HG02938 (cell line): Measurements from ENCODE around the gene KPNB1.

Source experiments
- ATAC-seq: cut with Tn5 transposase; IDR thresholded peaks from one replicate; pipeline ENCODE4 v1.9.1; 2021; ENCODE audit warnings: mild to moderate bottlenecking, moderate library complexity; ENCODE audit not compliant: unreplicated experiment

Gene KPNB1

DNA sequence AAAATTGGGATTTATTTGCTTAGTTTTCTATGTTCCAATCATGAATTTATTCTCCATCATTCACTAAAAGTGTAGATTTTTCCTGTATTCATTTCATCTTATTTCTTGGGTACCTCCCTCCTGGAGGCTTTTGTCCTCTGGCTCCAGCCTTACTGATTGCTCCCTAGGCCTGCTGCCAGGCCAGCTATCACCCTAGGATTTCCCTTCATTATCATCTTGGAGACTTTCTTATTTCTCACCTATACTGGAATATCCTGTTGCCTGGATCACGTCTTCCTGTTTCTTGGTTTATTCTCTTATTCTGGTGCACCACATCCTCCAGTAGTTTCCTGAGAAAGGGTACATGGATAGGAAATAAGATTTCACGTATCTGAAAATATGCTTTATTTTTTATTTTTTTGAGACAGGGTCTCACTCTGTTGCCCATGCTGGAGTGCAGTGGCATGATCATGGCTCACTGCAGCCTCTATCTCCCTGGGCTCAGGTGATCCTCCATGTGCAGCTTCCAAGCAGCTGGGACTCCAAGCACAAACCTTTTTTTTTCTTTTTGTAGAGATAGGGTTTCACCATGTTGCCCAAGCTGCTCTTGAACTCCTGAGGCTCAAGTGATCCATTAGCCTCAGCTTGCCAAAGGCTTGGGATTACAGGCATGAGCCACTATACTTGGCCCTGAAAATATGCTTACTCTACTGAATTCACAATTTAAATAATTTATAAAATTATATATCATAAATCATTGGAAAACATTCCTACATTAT, 13.3 kb upstream of the KPNB1 start:
- ATAC-seq: no peak

DNA sequence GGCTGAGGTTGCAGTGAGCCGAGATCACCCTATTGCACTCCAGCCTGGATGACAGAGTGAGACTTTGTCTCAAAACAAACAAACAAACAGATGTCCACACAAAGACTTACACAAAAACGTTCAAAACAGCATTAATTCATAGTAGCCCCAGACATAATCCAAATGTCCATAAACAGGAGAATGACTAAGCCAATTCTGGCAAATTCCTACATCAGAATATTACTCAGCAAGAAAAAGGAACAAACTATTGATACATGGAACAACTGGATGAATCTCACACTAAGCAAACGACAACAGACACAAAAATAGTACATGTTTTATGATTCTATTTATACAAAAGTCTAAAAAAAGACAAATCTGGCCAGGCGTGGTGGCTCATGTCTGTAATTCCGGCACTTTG, 10.8 kb upstream of the KPNB1 start:
- ATAC-seq: no peak

DNA sequence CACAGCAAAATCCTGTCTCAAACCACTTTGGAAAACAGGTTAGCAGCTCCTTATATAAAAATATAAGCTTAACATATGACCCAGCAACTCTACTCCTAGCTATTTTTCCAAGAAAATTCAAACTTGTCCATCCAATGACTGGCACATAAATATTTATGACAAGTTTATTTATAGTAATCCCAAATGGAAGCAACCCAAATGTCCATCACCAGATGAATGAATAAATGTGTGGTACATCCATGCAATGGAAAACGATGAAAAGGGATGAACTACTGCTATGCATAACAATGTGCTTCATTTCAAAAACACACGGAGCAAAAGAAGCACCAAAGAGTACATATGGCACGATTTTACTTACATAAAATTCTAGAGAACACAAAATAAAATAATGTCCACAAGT, 9.6 kb upstream of the KPNB1 start:
- ATAC-seq: no peak

DNA sequence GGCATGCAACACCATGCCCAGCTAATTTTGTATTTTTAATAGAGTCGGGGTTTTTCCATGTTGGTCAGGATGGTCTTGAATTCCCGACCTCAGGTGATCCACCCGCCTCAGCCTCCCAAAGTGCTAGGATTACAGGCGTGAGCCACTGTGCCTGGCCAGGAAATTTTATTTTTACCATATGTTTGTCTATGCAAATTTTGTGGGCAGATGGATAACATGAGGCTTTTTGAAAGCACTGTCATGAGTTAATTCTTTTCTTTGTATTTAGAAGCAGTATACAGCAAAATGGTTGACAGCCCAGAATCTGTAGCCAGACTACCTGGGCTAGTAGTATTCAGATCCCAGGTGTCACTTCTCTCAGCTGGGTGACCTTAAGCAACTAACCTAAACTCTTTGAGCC, 8.5 kb upstream of the KPNB1 start:
- ATAC-seq: no peak

DNA sequence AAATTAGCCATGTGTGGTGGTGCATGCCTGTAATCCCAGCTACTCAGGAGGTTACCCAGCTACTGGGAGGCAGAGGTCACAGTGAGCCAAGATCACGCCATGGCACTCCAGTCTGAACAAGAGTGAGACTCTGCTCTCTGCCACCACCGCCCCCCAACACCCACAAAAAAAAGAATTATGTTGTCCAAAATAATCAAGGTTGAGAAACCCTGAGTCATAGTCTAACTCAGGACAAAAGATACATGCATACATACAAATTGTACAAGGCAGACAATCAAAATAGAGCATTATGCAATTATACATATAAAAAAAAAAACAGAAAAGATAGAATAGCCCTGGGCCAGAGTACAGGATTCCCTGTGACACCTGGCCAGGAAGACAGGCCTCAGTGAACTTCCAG, 6.6 kb upstream of the KPNB1 start:
- ATAC-seq: no peak

DNA sequence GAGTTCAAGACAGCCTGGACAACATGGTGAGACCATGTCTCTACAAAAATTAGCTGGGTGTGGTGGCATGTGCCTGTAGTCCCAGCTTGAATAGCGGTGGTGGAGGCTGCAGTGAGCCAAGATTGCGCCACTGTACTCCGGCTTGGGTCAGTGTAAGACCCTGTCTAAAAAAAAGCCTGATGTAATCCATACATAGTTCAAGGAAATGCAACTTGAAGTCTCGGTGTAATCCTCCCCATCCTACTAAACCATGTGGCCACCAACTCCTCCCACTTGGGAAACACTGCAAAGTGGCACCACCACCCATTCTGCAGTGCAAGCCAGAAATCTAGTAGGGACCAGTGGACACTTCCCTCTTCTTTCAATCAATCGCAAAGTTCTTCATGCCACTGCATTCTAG, 5.4 kb upstream of the KPNB1 start:
- ATAC-seq: no peak

DNA sequence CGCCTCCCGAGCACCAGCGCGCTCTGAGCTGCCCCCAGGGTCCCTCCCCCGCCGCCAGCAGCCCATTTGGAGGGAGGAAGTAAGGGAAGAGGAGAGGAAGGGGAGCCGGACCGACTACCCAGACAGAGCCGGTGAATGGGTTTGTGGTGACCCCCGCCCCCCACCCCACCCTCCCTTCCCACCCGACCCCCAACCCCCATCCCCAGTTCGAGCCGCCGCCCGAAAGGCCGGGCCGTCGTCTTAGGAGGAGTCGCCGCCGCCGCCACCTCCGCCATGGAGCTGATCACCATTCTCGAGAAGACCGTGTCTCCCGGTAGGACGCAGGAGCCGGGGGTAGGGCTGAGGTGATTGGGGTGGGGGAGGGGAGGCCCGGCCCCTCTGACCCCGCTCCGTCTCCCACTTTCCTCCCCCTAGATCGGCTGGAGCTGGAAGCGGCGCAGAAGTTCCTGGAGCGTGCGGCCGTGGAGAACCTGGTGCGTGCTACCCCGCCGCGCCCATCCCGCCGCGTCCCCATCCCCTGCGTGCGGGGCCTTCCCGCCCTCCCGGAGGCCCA, 329 bp downstream of the KPNB1 start:
- ATAC-seq: no peak

DNA sequence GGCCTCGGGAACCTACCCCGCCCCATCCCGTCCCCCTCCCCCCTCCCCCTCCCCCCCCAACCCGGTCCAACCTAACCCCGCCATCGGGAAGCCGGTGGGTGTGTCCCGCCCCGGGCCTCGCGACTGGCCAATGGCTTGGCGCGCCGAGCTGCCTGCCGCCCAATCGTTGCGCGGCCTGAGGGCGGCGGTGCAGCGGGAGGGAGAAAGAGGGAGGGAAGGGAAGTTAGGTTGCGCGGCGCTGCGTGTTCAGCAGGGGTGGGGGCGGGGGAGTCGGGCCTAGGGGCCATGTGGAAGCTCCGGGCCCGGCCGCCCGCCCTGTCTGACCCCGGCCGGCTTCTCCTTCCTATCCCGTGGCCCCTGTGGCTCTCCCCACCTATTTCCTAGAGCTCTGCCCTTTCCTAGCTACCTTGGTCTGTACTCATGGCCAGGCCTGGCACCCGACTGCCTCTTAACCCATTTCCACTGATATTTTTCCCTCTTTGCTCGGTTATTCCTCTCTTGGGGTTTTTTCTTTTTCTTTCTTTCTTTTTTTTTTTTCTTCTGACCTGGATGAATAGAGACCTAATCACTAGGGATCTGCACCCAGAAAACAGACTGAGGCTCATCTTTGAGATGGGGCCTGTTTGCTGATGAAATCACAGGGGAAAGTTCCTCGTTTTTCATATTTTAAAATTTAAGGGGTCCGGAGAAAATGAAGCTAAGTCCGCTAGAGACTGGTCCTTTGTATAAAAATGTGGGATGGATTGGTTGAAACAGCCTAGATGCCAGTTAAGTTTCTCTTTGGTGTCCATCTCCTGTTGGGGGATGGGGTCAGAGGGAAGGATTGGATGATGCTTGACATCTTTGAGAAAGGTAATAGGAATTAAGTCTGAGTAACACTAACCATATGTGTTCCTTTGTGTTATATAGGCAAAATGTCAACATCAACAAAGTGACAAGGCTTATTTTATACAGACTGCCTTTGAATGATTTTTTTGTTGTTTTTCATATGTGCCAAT, 1.1 kb downstream of the KPNB1 start:
- peak; percentile 42 for ATAC-seq

DNA sequence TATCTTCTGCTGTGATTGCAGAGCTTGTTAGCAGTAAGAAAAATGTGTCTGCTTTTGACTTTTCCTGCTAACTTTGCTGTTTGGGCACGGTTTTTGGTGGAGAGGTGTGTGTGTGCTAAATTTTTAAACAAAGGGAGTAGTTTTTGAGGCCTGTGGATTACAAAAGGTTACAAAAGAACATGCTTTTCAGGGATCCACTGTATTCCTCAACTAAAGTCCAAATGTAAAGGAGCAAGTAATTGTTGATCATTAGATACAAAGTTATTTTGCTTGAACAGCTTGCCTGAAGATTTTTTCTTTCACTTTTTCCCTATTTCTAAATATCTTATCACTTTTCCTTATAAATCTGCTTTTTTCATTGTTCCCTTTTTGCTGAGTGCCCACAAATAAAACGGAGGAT, 2.0 kb downstream of the KPNB1 start:
- ATAC-seq: no peak

DNA sequence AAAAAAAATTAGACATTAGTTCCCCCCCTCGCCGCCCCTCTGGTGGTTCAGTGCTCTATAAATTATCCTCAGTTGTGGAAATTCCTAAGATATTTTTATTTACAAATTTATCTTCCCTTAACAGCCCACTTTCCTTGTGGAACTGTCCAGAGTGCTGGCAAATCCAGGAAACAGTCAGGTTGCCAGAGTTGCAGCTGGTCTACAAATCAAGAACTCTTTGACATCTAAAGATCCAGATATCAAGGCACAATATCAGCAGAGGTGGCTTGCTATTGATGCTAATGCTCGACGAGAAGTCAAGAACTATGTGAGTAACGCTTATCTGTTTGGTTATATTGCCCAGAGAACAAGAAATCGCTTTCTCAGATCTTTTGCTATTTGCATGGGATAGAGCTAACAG, 2.9 kb downstream of the KPNB1 start:
- ATAC-seq: no peak

DNA sequence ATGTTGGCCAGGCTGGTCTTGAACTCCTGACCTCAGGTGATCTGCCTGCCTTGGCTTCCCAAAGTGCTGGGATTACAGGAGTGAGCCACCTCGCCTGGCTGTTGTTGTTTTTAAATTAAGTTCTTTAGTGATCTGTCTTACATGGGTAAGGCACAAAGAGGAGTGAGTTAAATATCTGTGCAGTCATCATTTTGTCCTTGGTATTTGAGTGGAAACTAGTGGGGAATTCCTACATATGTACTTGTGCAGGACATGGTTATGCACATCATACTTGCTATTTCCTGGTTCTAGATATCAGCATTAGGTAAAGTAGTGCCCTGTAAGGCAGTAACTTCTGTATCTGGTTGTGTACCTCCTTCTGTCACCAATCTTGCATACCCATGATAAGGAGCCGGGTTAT, 3.7 kb downstream of the KPNB1 start:
- no peak for ATAC-seq

DNA sequence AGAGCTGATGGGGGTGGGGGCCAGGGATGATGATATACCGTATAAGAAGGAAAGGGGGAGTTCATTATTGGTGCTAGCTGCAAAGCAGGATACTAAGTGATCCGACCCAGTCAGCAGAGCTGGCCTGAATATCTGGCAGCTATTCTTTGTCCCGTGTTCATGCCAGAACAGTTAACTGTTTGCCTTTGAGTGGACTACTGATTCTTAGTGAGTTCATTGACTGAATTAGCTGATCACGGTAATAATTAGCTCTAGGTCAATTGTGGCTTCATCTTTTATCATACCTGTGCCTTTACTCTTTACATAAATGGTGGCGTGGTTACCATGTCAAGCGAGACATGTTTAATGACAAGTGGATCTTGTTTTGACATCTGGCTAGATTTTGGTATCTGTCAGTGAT, 5.3 kb downstream of the KPNB1 start:
- no peak for ATAC-seq

DNA sequence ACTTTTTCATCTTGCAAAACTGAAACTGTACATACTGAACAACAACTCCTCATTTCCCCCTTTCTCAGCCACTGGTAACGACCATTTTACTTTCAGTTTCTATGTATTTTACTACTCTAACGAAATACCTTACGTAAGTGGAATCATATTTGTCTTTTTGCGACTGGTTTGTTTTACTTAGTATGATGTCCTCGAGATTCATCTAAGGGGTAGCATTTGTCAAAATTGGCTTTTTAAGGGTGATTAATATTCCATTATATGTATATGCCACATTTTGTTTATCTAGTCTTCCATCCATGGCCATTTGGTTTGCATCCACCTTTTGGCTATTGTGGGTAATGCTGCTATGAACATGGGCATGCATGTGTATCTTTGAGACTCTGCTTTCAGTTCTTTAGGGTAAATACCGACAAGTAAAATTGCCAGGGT, 10.4 kb downstream of the KPNB1 start:
- peak; percentile 58 for ATAC-seq

DNA sequence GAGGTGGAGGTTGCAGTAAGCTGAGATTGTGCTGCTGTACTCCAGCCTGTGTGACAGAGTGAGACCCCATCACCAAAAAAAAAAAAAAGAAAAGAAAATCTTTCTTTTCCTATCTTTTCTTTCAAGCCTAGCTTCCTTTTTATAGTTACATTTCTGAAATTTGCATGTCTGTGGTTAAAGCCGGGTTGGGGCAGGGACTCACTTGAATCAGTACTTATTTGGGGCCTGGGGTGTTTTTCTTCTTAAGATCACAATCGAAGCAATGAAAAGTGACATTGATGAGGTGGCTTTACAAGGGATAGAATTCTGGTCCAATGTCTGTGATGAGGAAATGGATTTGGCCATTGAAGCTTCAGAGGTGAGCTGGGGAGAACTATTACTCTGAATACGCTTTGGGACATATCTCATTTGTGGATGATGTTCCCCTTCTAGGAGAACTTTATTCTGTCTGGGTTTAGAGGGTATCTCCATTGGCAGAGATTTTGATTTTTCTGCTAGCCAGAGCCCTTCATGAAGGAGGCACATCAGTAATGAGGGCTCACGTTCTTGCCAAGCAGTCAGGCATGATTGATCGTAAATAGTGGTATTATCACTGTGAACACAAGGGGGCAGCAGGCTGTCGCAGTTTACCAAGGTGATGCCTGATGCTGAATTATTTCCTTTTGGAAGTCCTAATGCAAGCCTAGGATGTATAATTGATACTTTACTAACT, 14.3 kb downstream of the KPNB1 start:
- no peak for ATAC-seq

DNA sequence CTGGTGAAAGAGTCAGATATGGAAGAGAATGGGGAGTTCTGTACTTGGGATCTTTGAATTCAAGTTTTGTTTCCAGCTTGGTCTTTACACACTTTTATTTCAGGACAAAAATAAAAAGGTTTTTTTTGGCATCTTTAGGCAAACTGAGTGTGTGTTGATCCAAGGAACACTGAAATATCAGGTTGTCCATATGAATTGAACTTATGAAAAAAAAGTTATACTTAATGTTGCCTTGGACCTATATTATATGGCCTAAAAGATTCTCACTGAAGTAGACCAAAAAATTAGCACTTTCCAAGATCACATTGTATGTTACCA, 14.9 kb downstream of the KPNB1 start:
- ATAC-seq: no peak

DNA sequence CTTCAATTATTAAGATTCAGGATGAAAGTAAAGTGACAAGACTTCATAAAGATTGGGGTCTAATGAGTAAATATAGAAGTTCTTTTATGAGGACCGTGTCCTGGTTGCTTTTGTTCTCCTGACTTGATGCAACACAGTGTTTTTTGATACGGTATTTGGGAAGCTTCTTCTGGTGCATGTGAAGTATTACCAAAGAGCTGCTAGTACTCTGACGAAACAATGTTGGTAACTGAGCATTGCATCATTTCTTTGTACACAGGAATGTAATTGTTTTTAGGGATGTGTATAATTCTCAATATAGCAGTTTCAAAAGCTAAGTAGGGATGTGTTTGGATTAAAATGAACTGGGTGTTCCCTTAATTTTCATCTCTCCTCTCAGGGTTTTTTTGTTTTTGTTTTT, 15.9 kb downstream of the KPNB1 start:
- ATAC-seq: no peak

DNA sequence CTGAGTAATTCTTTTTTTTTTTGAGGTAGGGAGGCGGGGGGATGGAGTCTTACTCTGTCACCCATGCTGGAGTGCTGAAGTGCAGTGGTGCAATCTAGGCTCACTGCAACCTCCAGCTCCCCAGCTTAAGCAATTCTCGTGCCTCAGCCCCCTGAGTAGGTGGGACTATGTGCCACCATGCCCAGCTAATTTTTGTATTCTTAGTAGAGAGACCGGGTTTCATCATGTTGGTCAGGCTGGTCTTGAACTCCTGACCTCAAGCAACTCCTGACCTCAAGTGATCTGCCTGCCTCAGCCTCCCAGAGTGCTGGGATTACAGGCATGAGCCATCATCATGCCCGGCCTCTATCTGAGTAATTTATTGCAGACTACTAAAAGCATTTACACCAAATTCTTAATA, 19.4 kb downstream of the KPNB1 start:
- no peak for ATAC-seq

DNA sequence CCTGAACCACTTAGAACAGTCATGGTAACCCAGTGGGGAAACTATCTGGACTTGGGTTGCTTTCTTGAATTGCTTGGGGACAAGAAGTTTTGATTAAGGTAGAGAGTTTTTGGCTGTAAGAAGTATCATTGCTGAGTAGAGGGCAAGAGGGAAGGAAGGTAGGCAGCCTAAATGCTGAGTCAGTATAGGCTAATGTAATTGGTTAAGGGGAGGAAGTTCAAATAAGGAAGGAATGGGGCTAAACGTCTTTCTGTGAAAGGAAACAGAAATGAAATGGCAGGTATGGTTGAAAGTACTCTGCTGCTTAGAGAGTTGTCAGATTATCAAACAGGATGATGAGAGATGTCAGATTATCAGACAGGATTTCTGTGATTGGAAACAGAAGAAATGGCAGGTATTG, 20.3 kb downstream of the KPNB1 start:
- ATAC-seq: no peak

DNA sequence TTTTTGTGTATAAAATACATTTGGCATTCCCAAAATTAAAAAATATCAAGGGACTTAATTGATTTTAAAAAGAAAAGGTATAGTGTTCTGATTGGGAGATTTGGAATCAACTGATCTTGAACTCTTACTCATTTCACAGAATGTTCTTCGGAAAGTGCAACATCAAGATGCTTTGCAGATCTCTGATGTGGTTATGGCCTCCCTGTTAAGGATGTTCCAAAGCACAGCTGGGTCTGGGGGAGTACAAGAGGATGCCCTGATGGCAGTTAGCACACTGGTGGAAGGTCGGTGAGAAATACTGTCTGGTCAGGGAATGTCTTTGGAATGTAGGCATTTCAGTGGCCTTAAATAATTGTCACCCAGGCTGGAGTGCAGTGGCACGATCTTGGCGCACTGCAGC, 24.8 kb downstream of the KPNB1 start:
- no peak for ATAC-seq

DNA sequence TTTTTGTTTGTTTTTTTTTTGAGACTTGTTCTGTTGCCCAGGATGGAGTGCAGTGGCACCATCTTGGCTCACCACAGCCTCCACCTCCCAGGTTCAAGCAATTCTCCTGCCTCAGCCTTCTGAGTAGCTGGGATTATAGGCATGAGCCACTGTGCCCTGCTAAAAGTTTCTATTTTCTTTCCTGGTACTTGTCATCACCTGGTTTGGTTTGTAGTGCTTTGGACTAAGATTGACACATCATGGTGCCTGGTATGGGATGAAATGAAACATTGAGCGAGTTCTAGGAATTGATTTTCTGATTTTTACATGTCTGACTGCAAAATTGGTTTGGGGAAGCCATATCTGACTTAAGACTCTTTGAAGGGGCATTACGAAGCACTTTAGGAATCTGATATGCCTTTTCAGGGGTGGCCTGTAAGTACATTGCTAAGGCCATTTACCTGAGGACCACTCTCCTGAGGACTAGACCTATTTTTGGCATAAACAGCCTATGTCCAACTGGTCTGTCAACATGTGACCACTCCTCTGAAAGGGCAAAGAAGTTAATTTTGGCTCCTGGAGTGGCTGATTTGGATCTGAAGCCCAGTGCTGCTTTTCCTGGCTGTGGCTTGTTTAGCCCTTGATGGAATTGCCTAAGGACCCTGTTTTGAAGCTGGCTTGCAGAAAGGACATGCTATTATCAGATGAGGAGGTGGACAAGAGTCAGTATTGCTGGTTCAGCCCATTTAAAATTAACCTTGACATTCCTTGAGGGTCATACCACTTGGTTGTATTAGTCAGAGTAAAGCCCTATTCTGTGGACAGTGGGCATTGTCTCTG, 25.9 kb downstream of the KPNB1 start:
- ATAC-seq: no peak

DNA sequence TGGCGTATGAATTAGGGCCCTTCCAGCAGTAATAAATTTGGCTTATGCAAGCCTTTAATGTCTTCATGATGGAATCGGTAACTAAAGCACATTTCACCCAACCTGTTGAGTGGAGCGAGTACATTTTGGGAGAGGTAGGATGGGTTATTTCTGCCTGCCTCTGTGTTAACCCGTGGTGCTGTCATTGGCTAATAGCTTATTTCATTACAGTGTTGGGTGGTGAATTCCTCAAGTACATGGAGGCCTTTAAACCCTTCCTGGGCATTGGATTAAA, 26.4 kb downstream of the KPNB1 start:
- ATAC-seq: no peak
